ENCODE measurements around the gene TLE3.

TLE3 gene

GRCh38 chr15:70133296-70133695 is 35.6 kb upstream of the TLE3 start:
- no peak overlapping the region for H3K4me3 ChIP-seq (ENCODE audit: control insufficient read depth, low read depth, low read length)
- DNase-seq (ENCODE audit: low read depth): no peak
- no peak for TF ChIP-seq CTCF (IDR thresholded peaks at IDR 0.05; ENCODE audit: control insufficient read depth, insufficient read depth, low read depth, low read length, missing control alignments)

GRCh38 chr15:70132571-70132970 is 34.9 kb upstream of the TLE3 start:
- no peak for TF ChIP-seq CTCF (IDR thresholded peaks at IDR 0.05; ENCODE audit: control insufficient read depth, insufficient read depth, low read depth, low read length, missing control alignments)
- H3K4me3 ChIP-seq (ENCODE audit: control insufficient read depth, low read depth, low read length): no peak overlapping the region
- DNase-seq (ENCODE audit: low read depth): no peak

- H3K4me3 ChIP-seq (ENCODE audit: control insufficient read depth, low read depth, low read length): no peak overlapping the region
- no peak for TF ChIP-seq CTCF (IDR thresholded peaks at IDR 0.05; ENCODE audit: control insufficient read depth, insufficient read depth, low read depth, low read length, missing control alignments)
- no peak for DNase-seq (ENCODE audit: low read depth)
These were observed 34.4 kb upstream of the TLE3 start for GRCh38 chr15:70132139-70132538.

- TF ChIP-seq CTCF (IDR thresholded peaks at IDR 0.05; ENCODE audit: control insufficient read depth, insufficient read depth, low read depth, low read length, missing control alignments): no peak
- no peak overlapping the region for H3K4me3 ChIP-seq (ENCODE audit: control insufficient read depth, low read depth, low read length)
- DNase-seq (ENCODE audit: low read depth): no peak
These were observed 30.9 kb upstream of the TLE3 start for GRCh38 chr15:70128414-70129140.

GRCh38 chr15:70127770-70128413 is 30.2 kb upstream of the TLE3 start:
- no peak overlapping the region for H3K4me3 ChIP-seq (ENCODE audit: control insufficient read depth, low read depth, low read length)
- no peak for TF ChIP-seq CTCF (IDR thresholded peaks at IDR 0.05; ENCODE audit: control insufficient read depth, insufficient read depth, low read depth, low read length, missing control alignments)
- DNase-seq (ENCODE audit: low read depth): no peak

GRCh38 chr15:70127288-70127746 is 29.6 kb upstream of the TLE3 start:
- no peak for TF ChIP-seq CTCF (IDR thresholded peaks at IDR 0.05; ENCODE audit: control insufficient read depth, insufficient read depth, low read depth, low read length, missing control alignments)
- DNase-seq (ENCODE audit: low read depth): no peak
- H3K4me3 ChIP-seq (ENCODE audit: control insufficient read depth, low read depth, low read length): no peak overlapping the region

All from AG09309 (cell line).